Gastrocnemius medialis (tissue), 4 donors: ENCODE measurements around the gene EFHD2. TPM values are rescaled to one million over a fixed set of nuclear protein-coding genes. Genes with fewer than 3 reads are reported as not detected.
"Not testable (repeated sequence)": the region's sequence is repeated elsewhere in the genome, so short reads cannot be mapped to it uniquely, and the experiment has no call there.

Experiments
- ATAC-seq, 2 donors: fragments of 150-250 bp; one replicate each; pipeline ENCODE4 v1.9.1; 2016
- DNase-seq, 2 donors: peaks; one replicate each; pipeline ENCODE4 v3.0.0-alpha.2; 2019
- H3K27ac ChIP-seq, 4 donors: fragments of 200-600 bp; sonication (generic); 1 replicate in 1 of 4; 2 replicates in 3 of 4; pipeline ENCODE4 v1.5.1; 2016 to 2018; ENCODE audit warnings: mild to moderate bottlenecking in 2 of 4, moderate library complexity in 1 of 4
- H3K27me3 ChIP-seq, 3 donors: fragments of 200-600 bp; sonication (generic) in 2 of 3; 1 replicate in 1 of 3; 2 replicates in 2 of 3; pipeline versions ENCODE4 v1.5.1 to v1.6.0; 2016 to 2019; ENCODE audit warnings: mild to moderate bottlenecking in 1 of 3, moderate library complexity in 1 of 3
- H3K36me3 ChIP-seq, 2 donors: fragments of 200-600 bp; sonication (generic) in 1 of 2; one replicate each; pipeline ENCODE4 v1.5.1; 2017 to 2018
- H3K4me1 ChIP-seq, 2 donors: fragments of 200-600 bp; sonication (generic) in 1 of 2; one replicate each; pipeline ENCODE4 v1.5.1; 2016 to 2017; ENCODE audit warnings: mild to moderate bottlenecking in 2 of 2
- H3K4me3 ChIP-seq, 4 donors: fragments of 200-600 bp; sonication (generic) in 3 of 4; 1 replicate in 1 of 4; 2 replicates in 3 of 4; pipeline ENCODE4 v1.5.1; 2016 to 2019; ENCODE audit warnings: mild to moderate bottlenecking in 2 of 4
- H3K9me3 ChIP-seq, 3 donors: fragments of 200-600 bp; sonication (generic) in 2 of 3; 1 replicate in 1 of 3; 2 replicates in 2 of 3; pipeline ENCODE4 v1.5.1; 2016 to 2019
- CTCF ChIP-seq, 5 experiments: fragments of 450-650 bp in 3 of 5; fragments of 200-600 bp in 2 of 5; sonication (generic) in 2 of 5; IDR thresholded peaks in 4 of 5; conservative IDR thresholded peaks in 1 of 5; 1 replicate in 4 of 5; 2 replicates in 1 of 5; pipeline ENCODE4 v1.5.1; 2016 to 2019; ENCODE audit warnings: antibody characterized with exemption in 5 of 5, mild to moderate bottlenecking in 3 of 5, moderate library complexity in 3 of 5
- POLR2A ChIP-seq, 2 donors: fragments of 450-650 bp; IDR thresholded peaks; one replicate each; pipeline ENCODE4 v1.6.1; 2017; ENCODE audit warnings: antibody characterized with exemption in 2 of 2, mild to moderate bottlenecking in 2 of 2, moderate library complexity in 2 of 2
- in situ Hi-C, 4 donors: fragments of 200-750 bp; cut with MboI; loops; one replicate each; pipeline versions ENCODE4 v1.15.0 to v1.8.0; 2017; ENCODE audit warnings: low sequenced_read_pairs in 4 of 4
- intact Hi-C: fragments of 100-400 bp; cut with DNase I; formaldehyde crosslinking; loops from one replicate; pipeline ENCODE4 v1.15.1; 2023; ENCODE audit warnings: low total_unique reads
- total RNA-seq, 4 donors: library from RNA; depleted of rRNA; stranded (reverse); fragments of >200 nt; gene quantifications; one replicate each; pipeline versions ENCODE4 v1.1.0 to v1.2.3, GENCODE V29; 2016

EFHD2 gene
- total RNA-seq, 4 donors from 2014 or later = 2.9 to 8.1 (median 5.3) TPM

- intact Hi-C loops (no loop called here), in situ Hi-C loops (no loop called here)
- Histone ChIP-seq H3K36me3 (no peaks in the 10 kb centered on the region), H3K4me1 (no peaks in the 10 kb centered on the region), H3K4me3 (no peak overlapping the region), H3K27me3 (peaks cover 13 to 17% (median 13%) of the 10 kb centered on the region in 3 donors), H3K27ac (no peak overlapping the region), H3K9me3 (no peaks in the 10 kb centered on the region)
- ATAC-seq (no peak), DNase-seq (no peak)
- TF ChIP-seq POLR2A (IDR thresholded peaks at IDR 0.05) (no peak), CTCF (IDR thresholded peaks at IDR 0.05 in 4 of 5, conservative IDR thresholded peaks at IDR 0.05 in 1 of 5) (no peak)
These were observed 24.3 kb upstream of the EFHD2 start for GRCh38 chr1:15385420-15385819.

GRCh38 chr1:15386164-15386749 lies 23.4 kb upstream of the EFHD2 start:
- Histone ChIP-seq H3K4me3 (no peak overlapping the region), H3K27me3 (peaks cover 13 to 17% (median 13%) of the 10 kb centered on the region in 3 donors), H3K4me1 (no peaks in the 10 kb centered on the region), H3K27ac (no peak overlapping the region), H3K36me3 (no peaks in the 10 kb centered on the region), H3K9me3 (no peaks in the 10 kb centered on the region)
- intact Hi-C loops (no loop called here), in situ Hi-C loops (no loop called here)
- no peak for ATAC-seq
- DNase-seq = no peak
- TF ChIP-seq CTCF (IDR thresholded peaks at IDR 0.05 in 4 of 5, conservative IDR thresholded peaks at IDR 0.05 in 1 of 5) = no peak
- TF ChIP-seq POLR2A (IDR thresholded peaks at IDR 0.05) = no peak

- ATAC-seq (no peak), DNase-seq (no peak)
- H3K4me3 ChIP-seq = no peak overlapping the region
- in situ Hi-C loops = no loop called here
- peaks cover 13 to 17% (median 13%) of the 10 kb centered on the region in 3 donors for H3K27me3 ChIP-seq
- H3K27ac ChIP-seq = no peak overlapping the region
- TF ChIP-seq CTCF (IDR thresholded peaks at IDR 0.05 in 4 of 5, conservative IDR thresholded peaks at IDR 0.05 in 1 of 5) = no peak
- no peak for TF ChIP-seq POLR2A (IDR thresholded peaks at IDR 0.05)
- no peaks in the 10 kb centered on the region for H3K4me1 ChIP-seq
- H3K9me3 ChIP-seq = no peaks in the 10 kb centered on the region
- H3K36me3 ChIP-seq = no peaks in the 10 kb centered on the region
- intact Hi-C loops = no loop called here
These were observed 21.3 kb upstream of the EFHD2 start for GRCh38 chr1:15388201-15388880.

GRCh38 chr1:15389828-15390227 lies 19.9 kb upstream of the EFHD2 start:
- H3K27me3 ChIP-seq = peaks cover 13 to 17% (median 13%) of the 10 kb centered on the region in 3 donors
- in situ Hi-C loops = not testable (repeated sequence)

GRCh38 chr1:15390667-15391066 lies 19.0 kb upstream of the EFHD2 start:
- no peak for TF ChIP-seq POLR2A (IDR thresholded peaks at IDR 0.05)
- no peak for TF ChIP-seq CTCF (IDR thresholded peaks at IDR 0.05 in 4 of 5, conservative IDR thresholded peaks at IDR 0.05 in 1 of 5)
- in situ Hi-C loops = no loop called here
- Histone ChIP-seq H3K9me3 (no peaks in the 10 kb centered on the region), H3K4me3 (no peak overlapping the region), H3K36me3 (no peaks in the 10 kb centered on the region), H3K27ac (no peak overlapping the region), H3K4me1 (no peaks in the 10 kb centered on the region), H3K27me3 (peaks cover 9 to 13% (median 10%) of the 10 kb centered on the region in 3 donors)
- ATAC-seq (no peak), DNase-seq (no peak)
- intact Hi-C loops = no loop called here

More at GRCh38 chr1:15389828-15390227, 19.9 kb upstream of the EFHD2 start:
- H3K9me3 ChIP-seq, H3K36me3 ChIP-seq, DNase-seq, ATAC-seq, intact Hi-C loops, H3K4me3 ChIP-seq, H3K27ac ChIP-seq, H3K4me1 ChIP-seq: not testable (repeated sequence)
